ENCODE data around the gene DENND2A.

DENND2A gene

DNA sequence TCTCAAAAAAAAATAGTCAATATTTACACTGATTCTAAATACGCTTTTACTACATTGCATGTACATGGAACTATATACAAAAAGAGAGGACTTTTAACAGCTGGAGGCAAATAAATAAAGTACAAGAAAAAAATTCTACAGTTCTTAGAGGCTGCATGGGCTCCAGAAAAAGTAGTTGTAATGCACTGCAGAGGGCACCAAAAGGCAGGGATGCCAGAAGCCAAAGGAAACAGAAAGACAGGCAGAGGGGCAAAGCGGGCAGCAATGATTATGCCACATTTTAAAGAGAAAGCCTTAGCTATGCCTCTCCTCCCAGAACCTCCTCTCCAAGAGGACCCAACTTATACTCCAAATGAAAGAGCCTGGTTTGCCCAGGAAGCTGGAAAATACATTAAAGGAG, 20.5 kb upstream of the DENND2A start:
- FAIRE-seq (no peak), DNase-seq (ENCODE audit: insufficient read length, low spot score) (no peak)
- TF ChIP-seq TAF1 (IDR thresholded peaks at IDR 0.05; ENCODE audit: low read depth, low read length) (no peak), POLR2A (IDR thresholded peaks at IDR 0.05; ENCODE audit: low read depth, low read length) (no peak), POLR2AphosphoS5 (IDR thresholded peaks at IDR 0.05; ENCODE audit: low read depth, low read length) (no peak), SPI1 (IDR thresholded peaks at IDR 0.05; ENCODE audit: low read depth, low read length) (no peak), PAX5 (IDR thresholded peaks at IDR 0.05; ENCODE audit: insufficient read depth, low read length, severe bottlenecking) (no peak), POU2F2 (IDR thresholded peaks at IDR 0.05; ENCODE audit: low read depth, low read length) (no peak)

DNA sequence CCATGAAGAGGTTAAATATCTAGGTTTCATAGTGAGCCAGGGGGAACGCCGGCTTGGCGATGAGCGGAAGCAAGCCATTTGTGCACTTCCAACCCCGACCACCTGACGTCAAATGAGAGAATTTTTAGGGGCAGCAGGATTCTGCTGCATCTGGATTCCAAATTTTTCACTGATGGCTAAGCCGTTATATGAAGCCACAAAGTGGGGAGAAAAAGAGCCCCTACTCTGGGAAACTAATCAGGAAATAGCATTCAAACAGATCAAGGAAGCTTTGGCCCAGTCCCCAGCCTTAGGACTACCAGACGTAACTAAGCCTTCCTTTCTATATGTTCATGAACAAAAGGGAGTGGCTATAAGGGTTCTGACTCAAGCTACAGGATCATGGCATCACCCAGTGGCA, 19.2 kb upstream of the DENND2A start:
- TF ChIP-seq PAX5 (IDR thresholded peaks at IDR 0.05; ENCODE audit: insufficient read depth, low read length, severe bottlenecking) (no peak), TAF1 (IDR thresholded peaks at IDR 0.05; ENCODE audit: low read depth, low read length) (no peak), POLR2A (IDR thresholded peaks at IDR 0.05; ENCODE audit: low read depth, low read length) (no peak), SPI1 (IDR thresholded peaks at IDR 0.05; ENCODE audit: low read depth, low read length) (no peak), POU2F2 (IDR thresholded peaks at IDR 0.05; ENCODE audit: low read depth, low read length) (no peak), POLR2AphosphoS5 (IDR thresholded peaks at IDR 0.05; ENCODE audit: low read depth, low read length) (no peak)
- no peak for FAIRE-seq
- DNase-seq (ENCODE audit: insufficient read length, low spot score), result no peak

DNA sequence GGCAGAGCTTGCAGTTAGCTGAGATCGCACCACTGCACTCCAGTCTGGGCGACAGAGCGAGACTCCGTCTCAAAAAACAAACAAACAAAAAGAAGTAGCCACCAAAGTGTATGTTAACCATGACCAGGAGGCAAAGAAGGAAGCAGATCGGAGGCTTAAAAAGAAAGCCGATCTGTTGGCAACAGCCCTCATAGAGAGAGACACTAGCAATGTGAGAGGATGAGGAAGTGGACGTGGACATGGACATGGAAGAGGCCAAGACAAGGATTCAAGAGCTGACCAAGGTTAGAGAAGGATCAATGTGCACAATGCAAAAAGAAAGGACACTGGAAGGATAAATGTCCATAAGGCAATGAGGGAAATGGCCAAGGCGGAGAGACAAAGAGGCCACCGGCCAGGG, 17.3 kb upstream of the DENND2A start:
- FAIRE-seq (no peak), DNase-seq (ENCODE audit: insufficient read length, low spot score) (no peak)
- TF ChIP-seq PAX5 (IDR thresholded peaks at IDR 0.05; ENCODE audit: insufficient read depth, low read length, severe bottlenecking) (no peak), POLR2A (IDR thresholded peaks at IDR 0.05; ENCODE audit: low read depth, low read length) (no peak), SPI1 (IDR thresholded peaks at IDR 0.05; ENCODE audit: low read depth, low read length) (no peak), POU2F2 (IDR thresholded peaks at IDR 0.05; ENCODE audit: low read depth, low read length) (no peak), POLR2AphosphoS5 (IDR thresholded peaks at IDR 0.05; ENCODE audit: low read depth, low read length) (no peak), TAF1 (IDR thresholded peaks at IDR 0.05; ENCODE audit: low read depth, low read length) (no peak)

DNA sequence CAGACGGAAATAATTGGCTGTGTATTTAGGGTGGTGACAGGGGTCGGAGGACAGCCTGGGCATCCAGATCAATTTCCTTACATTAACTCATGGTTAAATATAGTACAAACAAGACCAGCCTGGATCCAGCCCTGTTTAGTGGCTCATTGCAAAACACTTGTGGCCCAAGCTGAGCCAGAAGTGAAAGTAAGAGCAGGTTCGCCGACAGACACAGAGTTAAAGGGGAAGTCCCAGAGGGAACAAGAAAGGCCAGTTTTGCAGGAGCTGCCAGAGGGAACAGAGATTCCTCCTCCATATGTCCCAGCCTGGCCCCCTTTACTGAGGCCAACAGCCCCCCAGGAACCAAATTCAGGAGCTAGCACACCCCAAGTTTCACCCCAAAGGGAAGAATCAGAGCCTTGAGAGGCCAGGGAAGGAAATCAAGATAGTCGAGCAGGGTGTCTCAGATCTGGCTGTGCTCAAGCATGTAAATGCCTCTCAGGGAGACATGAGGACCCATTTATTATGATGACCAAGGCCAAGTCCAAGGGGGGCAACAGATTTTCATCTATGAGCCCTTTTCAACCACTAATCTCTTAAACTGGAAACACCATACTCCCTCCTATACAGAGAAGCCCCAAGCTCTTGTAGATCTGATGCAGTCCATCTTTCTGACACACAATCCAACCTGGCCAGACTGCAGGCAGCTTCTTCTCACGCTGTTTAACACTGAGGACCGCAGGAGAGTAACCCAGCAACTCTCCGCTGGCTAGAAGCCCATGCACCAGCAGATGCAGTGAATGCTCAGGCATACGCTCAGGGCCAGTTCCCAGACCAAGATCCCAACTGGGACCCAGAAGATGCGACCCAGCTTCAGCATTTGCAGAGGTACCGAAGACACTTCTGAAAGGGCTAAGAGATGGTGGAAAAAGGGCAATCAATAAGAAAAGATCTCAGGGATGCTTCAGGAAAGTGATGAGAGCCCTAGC, 16.2 kb upstream of the DENND2A start:
- FAIRE-seq (peak; percentile 90), DNase-seq (ENCODE audit: insufficient read length, low spot score) (no peak)
- TF ChIP-seq POLR2AphosphoS5 (IDR thresholded peaks at IDR 0.05; ENCODE audit: low read depth, low read length), result no peak
- peak; percentile 80 for TF ChIP-seq SPI1 (IDR thresholded peaks at IDR 0.05; ENCODE audit: low read depth, low read length)

DNA sequence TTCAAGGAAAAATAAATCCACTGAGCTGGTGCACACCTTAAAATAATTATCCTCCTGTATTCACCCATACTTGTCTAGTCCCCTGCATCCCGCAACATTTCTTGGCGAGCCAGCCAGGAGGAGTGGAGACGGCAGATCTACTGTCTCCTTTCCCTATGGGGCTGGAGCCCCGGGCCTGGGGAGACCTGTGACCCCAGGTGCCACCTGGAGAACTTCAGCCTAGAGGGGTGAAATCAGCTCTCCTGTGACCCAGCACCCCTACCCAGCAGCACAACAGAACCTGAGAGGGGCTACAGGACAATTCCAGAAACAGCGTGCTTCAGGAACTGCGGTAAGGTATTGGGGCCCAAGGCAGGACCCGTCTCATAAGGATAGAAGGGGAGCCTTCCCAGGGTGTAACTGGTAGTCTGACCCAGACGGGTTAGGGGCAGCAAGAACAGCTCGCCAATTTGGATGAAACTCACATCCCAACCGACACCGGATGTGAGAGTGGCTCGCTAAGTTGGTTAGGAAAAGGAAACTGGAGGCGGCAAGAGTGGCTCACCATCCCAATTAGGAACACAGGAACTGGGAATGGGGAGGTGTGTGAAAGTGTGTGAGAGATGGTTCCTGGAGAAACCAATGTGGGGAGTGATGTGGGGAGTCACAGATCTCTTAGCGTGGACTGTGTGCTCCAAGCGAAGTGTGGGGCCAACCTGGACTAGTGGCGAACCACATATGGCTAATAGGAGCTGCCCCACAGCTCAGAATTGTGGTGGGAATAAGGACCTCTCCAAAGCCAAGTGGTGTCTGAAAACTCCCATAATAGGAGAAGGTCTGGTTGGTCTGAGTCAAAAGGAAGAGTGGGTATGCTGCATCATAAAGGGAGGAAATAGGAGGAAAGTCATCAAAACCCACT, 15.1 kb upstream of the DENND2A start:
- DNase-seq (ENCODE audit: insufficient read length, low spot score), result no peak
- no peak for FAIRE-seq
- no peak for TF ChIP-seq PAX5 (IDR thresholded peaks at IDR 0.05; ENCODE audit: insufficient read depth, low read length, severe bottlenecking)
- no peak for TF ChIP-seq SPI1 (IDR thresholded peaks at IDR 0.05; ENCODE audit: low read depth, low read length)
- TF ChIP-seq POU2F2 (IDR thresholded peaks at IDR 0.05; ENCODE audit: low read depth, low read length), result no peak
- no peak for TF ChIP-seq POLR2AphosphoS5 (IDR thresholded peaks at IDR 0.05; ENCODE audit: low read depth, low read length)
- no peak for TF ChIP-seq POLR2A (IDR thresholded peaks at IDR 0.05; ENCODE audit: low read depth, low read length)
- no peak for TF ChIP-seq TAF1 (IDR thresholded peaks at IDR 0.05; ENCODE audit: low read depth, low read length)

DNA sequence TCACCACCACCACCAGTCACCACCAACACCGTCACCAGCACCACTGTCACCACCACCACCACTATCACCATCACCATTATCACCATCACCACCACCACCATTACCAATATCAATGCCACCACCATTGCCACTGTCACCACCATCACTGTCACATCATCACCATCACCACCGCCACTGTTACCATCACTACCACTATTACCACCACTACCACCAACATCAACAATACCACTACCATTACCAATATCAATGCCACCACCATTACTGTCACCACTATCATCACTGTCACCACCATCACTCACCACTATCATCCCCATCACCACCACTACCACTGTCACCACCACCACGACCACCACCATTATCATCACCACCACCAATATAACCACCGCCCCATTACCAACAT, 14.0 kb upstream of the DENND2A start:
- TF ChIP-seq SPI1 (IDR thresholded peaks at IDR 0.05; ENCODE audit: low read depth, low read length) (no peak), PAX5 (IDR thresholded peaks at IDR 0.05; ENCODE audit: insufficient read depth, low read length, severe bottlenecking) (no peak)
- FAIRE-seq, result no peak
- no peak for DNase-seq (ENCODE audit: insufficient read length, low spot score)

DNA sequence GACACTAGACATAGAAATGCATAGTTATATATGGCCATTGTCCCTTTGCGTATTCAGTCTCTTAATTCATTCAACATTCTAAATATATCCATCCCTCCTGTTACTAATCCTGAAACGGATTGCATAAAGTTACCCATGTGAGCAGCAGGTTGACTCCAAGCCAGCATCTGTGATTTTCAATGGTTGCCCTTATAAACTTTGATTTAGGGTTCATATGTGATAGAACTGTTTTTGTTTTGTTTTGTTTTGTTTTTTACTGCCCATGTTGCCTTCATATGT, 13.4 kb upstream of the DENND2A start:
- FAIRE-seq (no peak), DNase-seq (ENCODE audit: insufficient read length, low spot score) (no peak)
- no peak for TF ChIP-seq POU2F2 (IDR thresholded peaks at IDR 0.05; ENCODE audit: low read depth, low read length)
- TF ChIP-seq TAF1 (IDR thresholded peaks at IDR 0.05; ENCODE audit: low read depth, low read length), result no peak
- TF ChIP-seq POLR2AphosphoS5 (IDR thresholded peaks at IDR 0.05; ENCODE audit: low read depth, low read length), result no peak
- TF ChIP-seq SPI1 (IDR thresholded peaks at IDR 0.05; ENCODE audit: low read depth, low read length), result no peak
- TF ChIP-seq POLR2A (IDR thresholded peaks at IDR 0.05; ENCODE audit: low read depth, low read length), result no peak
- no peak for TF ChIP-seq PAX5 (IDR thresholded peaks at IDR 0.05; ENCODE audit: insufficient read depth, low read length, severe bottlenecking)

DNA sequence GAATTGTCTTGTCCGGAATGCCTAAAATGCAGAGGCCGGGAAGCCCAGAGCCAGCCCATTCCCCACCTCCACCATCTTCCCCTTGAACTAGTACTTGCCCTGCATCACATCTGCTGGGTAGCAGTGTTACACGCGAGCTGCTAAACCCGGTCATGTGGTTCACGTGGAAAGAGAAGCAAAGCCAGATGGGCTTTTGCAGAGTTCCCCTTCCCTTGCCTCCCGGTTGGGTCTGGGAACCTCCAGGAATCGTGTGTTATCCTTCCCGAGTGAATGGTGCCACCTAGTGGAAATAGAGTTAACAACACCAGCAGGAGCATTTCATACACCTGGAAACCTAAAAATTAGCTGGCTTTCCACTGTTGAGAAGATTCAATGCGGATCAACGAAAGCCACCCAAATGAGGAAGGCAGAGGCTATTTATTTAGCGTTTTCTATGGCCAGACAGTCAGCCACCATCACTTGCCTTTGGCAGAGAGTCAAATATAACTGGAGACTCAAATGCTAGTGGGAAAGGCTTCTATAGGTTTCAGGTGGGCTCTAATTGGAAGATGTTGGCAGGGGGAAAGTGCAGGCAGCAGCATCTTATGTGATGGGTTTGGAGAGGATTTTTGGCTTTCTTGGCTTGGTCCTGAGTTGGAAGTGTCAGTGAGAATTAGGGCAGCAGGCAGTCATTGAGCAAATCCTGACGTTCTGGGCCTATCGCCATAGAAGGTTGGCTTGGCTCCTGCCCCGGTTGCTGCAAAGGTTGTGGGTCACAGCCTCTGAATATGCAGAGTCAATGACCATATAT, 12.9 kb upstream of the DENND2A start:
- TF ChIP-seq PAX5 (IDR thresholded peaks at IDR 0.05; ENCODE audit: insufficient read depth, low read length, severe bottlenecking) (no peak), POLR2AphosphoS5 (IDR thresholded peaks at IDR 0.05; ENCODE audit: low read depth, low read length) (no peak), POLR2A (IDR thresholded peaks at IDR 0.05; ENCODE audit: low read depth, low read length) (no peak), SPI1 (IDR thresholded peaks at IDR 0.05; ENCODE audit: low read depth, low read length) (no peak), TAF1 (IDR thresholded peaks at IDR 0.05; ENCODE audit: low read depth, low read length) (no peak), POU2F2 (IDR thresholded peaks at IDR 0.05; ENCODE audit: low read depth, low read length) (no peak)
- DNase-seq (ENCODE audit: insufficient read length, low spot score) (no peak), FAIRE-seq (no peak)

DNA sequence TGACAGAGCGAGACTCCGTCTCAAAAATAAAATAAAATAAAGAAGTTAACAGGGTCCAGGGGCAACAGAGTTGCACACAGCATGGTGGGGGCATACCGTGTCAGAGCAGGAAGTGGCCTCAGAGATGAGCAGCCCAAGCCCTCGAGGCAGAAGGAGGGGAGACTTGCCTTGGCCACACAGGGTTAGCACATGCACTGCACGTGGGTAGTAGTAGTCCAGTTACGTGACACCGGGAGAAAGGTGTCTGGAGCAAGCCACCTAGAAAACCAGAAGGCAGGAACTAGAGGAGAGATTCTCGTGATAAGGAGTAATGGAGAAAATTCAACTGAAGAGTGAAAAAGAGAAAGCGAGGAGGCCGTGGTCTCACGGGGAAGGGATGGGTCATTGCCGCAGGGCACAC, 9.8 kb upstream of the DENND2A start:
- FAIRE-seq, result no peak
- TF ChIP-seq PAX5 (IDR thresholded peaks at IDR 0.05; ENCODE audit: insufficient read depth, low read length, severe bottlenecking) (no peak), TAF1 (IDR thresholded peaks at IDR 0.05; ENCODE audit: low read depth, low read length) (no peak), POLR2A (IDR thresholded peaks at IDR 0.05; ENCODE audit: low read depth, low read length) (no peak), POU2F2 (IDR thresholded peaks at IDR 0.05; ENCODE audit: low read depth, low read length) (no peak), SPI1 (IDR thresholded peaks at IDR 0.05; ENCODE audit: low read depth, low read length) (no peak), POLR2AphosphoS5 (IDR thresholded peaks at IDR 0.05; ENCODE audit: low read depth, low read length) (no peak)
- DNase-seq (ENCODE audit: insufficient read length, low spot score), result no peak
